Pancreas (tissue), 10 donors: ENCODE data around the gene SMIM29. TPM values are rescaled to one million over a fixed set of nuclear protein-coding genes. Genes with fewer than 3 reads are reported as not detected.

Experiments used
- ATAC-seq, 4 donors: fragments of 200-7000 bp; cut with Tn5 transposase; one replicate each; pipeline versions ENCODE4 v1.8.0 to v1.9.1; 2020; ENCODE audit warnings: mild to moderate bottlenecking in 4 of 4, moderate library complexity in 4 of 4
- DNase-seq, 6 donors: peaks; one replicate each; pipeline ENCODE4 v3.0.0-alpha.2; 2020
- FAIRE-seq: peaks from 2 replicates; lab custom pipeline; 2012; peaks lifted over from hg19 to GRCh38; lab: Jason Lieb, UNC
- H3K27ac ChIP-seq, 4 donors: fragments of 200-600 bp; sonication (generic); 1 replicate in 3 of 4; 2 replicates in 1 of 4; pipeline versions ENCODE4 v1.5.0 to v1.8.0; 2020
- H3K27me3 ChIP-seq, 4 donors: fragments of 200-600 bp; one replicate each; pipeline ENCODE4 v1.8.0; 2021
- H3K36me3 ChIP-seq, 3 donors: fragments of 200-600 bp; sonication (generic) in 1 of 3; one replicate each; pipeline versions ENCODE4 v1.5.0 to v1.8.0; 2020 to 2021
- H3K4me1 ChIP-seq, 3 donors: fragments of 200-600 bp; one replicate each; pipeline ENCODE4 v1.8.0; 2021
- H3K4me3 ChIP-seq, 4 donors: fragments of 200-600 bp; sonication (generic) in 2 of 4; one replicate each; pipeline versions ENCODE4 v1.5.0 to v1.8.0; 2020 to 2021
- H3K9me3 ChIP-seq, 4 donors: fragments of 200-600 bp; one replicate each; pipeline ENCODE4 v1.8.0; 2021
- WGBS, 2 donors: extraction: QIAGEN DNeasy Blood & Tissue Kit; methylation state at CpG; one replicate each; pipeline ENCODE4 v1.1.7; 2013; 5-methylcytosine and 5-hydroxymethylcytosine counted together
- intact Hi-C, 3 donors: fragments of 100-400 bp; cut with DNase I; formaldehyde crosslinking; loops; one replicate each; pipeline versions ENCODE4 v1.11.1 to v1.14.2; 2022
- polyA plus RNA-seq, 2 donors: library from polyadenylated mRNA; stranded (reverse); fragments of 200-250 nt; gene quantifications; one replicate each; pipeline ENCODE4 v1.2.3, GENCODE V29; 2013
- total RNA-seq, 6 donors: library from RNA; stranded (reverse); fragmentation: NEBNext Ultra II Directional in 4 of 6; extraction: Animal tissue kit (Norgen Biotek cat#: 25700) in 4 of 6; gene quantifications; one replicate each; pipeline versions ENCODE4 v1.2.1 to v1.2.4, GENCODE V29; 2021 to 2023
- TF ChIP-seq, protein P1 (sequence below), 4 donors: fragments of 200-600 bp; sonication (generic) in 3 of 4; IDR thresholded peaks; one replicate each; pipeline versions ENCODE4 v1.5.0 to v1.8.0; 2021; ENCODE audit warnings: antibody characterized with exemption in 4 of 4
- donor health status: healthy with polysubstance abuse.
- donor health status: DM: no; HTN: no; CAD: no; lungs with moderate emphysema.
- donor health status: DM: no; HTN: no; CAD: no.
- donor health status: control.
- donor health status: control.
- donor health status: Bipolar disorder and iron deficiency.
- donor health status: DM: yes; HTN: yes; CAD: no.
- donor health status: DM: no; HTN: no; CAD: no.
- donor health status: DM: no; HTN: no; CAD: no.
- donor health status: DM: yes; HTN: yes; CAD: no.

The SMIM29 gene
- total and polyA plus RNA-seq, 8 donors, result 5.9 to 35.0 (median 8.2) TPM

DNA sequence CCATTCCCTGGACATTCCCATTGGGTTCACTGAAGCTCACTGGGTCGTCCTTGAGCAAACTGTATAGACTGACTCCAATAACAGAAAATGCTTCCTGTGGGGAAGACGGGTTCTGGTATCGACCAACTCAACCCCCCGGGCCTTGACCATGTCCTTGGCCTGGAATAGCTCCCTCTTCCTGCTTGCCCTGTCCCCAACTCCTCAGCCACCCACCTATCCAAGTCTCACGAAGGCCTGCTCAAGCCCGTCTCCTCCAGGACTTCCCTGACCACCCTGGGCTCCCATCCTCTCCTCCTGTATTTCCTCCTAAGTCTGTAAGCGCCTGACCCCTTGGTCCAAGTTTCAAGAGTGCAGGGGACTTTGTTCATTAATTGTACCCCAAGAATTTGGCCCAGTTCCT lies 14.9 kb downstream of the SMIM29 start:
- ATAC-seq (no peak), DNase-seq (peak in 1 of 6 donors; percentile 24), FAIRE-seq (no peak)
- peaks cover 0 to 11% (median 0%) of the 10 kb centered on the region in 3 donors for H3K4me1 ChIP-seq
- H3K9me3 ChIP-seq, result no peaks in the 10 kb centered on the region
- WGBS, 2 donors, result 78 to 82% methylated on average over 7 of the region's 7 CpGs
- H3K27me3 ChIP-seq, result no peaks in the 10 kb centered on the region
- H3K4me3 ChIP-seq, result no peak overlapping the region
- TF ChIP-seq, protein P1, sequence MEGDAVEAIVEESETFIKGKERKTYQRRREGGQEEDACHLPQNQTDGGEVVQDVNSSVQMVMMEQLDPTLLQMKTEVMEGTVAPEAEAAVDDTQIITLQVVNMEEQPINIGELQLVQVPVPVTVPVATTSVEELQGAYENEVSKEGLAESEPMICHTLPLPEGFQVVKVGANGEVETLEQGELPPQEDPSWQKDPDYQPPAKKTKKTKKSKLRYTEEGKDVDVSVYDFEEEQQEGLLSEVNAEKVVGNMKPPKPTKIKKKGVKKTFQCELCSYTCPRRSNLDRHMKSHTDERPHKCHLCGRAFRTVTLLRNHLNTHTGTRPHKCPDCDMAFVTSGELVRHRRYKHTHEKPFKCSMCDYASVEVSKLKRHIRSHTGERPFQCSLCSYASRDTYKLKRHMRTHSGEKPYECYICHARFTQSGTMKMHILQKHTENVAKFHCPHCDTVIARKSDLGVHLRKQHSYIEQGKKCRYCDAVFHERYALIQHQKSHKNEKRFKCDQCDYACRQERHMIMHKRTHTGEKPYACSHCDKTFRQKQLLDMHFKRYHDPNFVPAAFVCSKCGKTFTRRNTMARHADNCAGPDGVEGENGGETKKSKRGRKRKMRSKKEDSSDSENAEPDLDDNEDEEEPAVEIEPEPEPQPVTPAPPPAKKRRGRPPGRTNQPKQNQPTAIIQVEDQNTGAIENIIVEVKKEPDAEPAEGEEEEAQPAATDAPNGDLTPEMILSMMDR (IDR thresholded peaks at IDR 0.05), result no peak
- intact Hi-C loops, result no loop called here
- no peak overlapping the region for H3K27ac ChIP-seq
- no peaks in the 10 kb centered on the region for H3K36me3 ChIP-seq

- WGBS, 2 donors, result 79 to 84% methylated on average over 5 of the region's 5 CpGs
- no peak for ATAC-seq
- TF ChIP-seq, protein P1 (IDR thresholded peaks at IDR 0.05), result no peak
- Histone ChIP-seq H3K27ac (no peak overlapping the region), H3K4me3 (no peak overlapping the region), H3K9me3 (no peaks in the 10 kb centered on the region), H3K4me1 (peaks cover 0 to 3% (median 0%) of the 10 kb centered on the region in 3 donors), H3K27me3 (no peaks in the 10 kb centered on the region), H3K36me3 (no peaks in the 10 kb centered on the region)
- no peak for DNase-seq
- no peak for FAIRE-seq
- intact Hi-C loops, result no loop called here
Observed at GRCh38 chr6:34232901-34233300, 15.9 kb downstream of the SMIM29 start.

DNA sequence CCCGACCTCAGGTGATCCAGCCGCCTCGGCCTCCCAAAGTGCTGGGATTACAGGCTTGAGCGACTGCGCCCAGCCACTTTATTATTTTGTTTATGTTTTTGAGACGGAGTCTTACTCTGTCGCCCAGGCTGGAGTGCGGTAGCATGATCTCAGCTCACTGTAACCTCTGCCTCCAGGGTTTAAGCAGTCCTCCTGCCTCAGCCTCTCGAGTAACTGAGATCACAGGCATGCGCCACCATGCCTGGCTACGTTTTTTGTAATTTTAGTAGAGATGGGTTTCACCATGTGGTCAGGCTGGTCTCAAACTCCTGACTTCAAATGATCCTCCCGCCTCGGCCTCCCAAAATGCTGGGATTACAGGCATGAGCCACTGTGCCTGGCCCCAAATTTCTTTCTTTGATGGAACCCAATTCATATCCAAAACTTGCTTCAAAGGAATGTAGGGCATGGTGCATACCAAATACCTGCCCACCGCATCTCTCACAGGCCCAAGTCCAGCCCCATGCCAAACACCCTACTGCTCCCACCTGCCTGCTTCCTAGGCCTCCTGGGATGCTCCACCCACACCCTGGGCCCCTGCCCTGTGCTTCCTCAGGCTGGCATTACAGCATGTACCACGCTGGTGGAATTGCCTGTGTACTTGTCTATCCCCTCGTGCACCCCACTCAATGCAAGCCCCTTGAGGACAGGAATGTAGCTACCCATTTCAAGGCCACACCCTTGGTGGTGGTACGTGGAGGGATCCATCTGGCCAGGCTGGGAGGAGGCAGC lies 17.1 kb downstream of the SMIM29 start:
- DNase-seq (no peak), FAIRE-seq (no peak), ATAC-seq (no peak)
- Histone ChIP-seq H3K36me3 (no peaks in the 10 kb centered on the region), H3K9me3 (no peaks in the 10 kb centered on the region), H3K4me1 (peaks cover 0 to 3% (median 0%) of the 10 kb centered on the region in 3 donors), H3K27ac (no peak overlapping the region), H3K27me3 (no peaks in the 10 kb centered on the region), H3K4me3 (no peak overlapping the region)
- WGBS, 2 donors, result 90 to 91% methylated on average over 17 of the region's 17 CpGs
- intact Hi-C loops, result no loop called here
- TF ChIP-seq, protein P1 (IDR thresholded peaks at IDR 0.05), result no peak

- H3K4me3 ChIP-seq, result no peak overlapping the region
- intact Hi-C loops, result no loop called here
- 88 to 92% methylated on average over 5 of the region's 5 CpGs for WGBS, 2 donors
- H3K9me3 ChIP-seq, result no peaks in the 10 kb centered on the region
- FAIRE-seq (no peak), DNase-seq (no peak), ATAC-seq (no peak)
- H3K27me3 ChIP-seq, result no peaks in the 10 kb centered on the region
- no peaks in the 10 kb centered on the region for H3K4me1 ChIP-seq
- no peak overlapping the region for H3K27ac ChIP-seq
- no peaks in the 10 kb centered on the region for H3K36me3 ChIP-seq
- TF ChIP-seq, protein P1 (IDR thresholded peaks at IDR 0.05), result no peak
Observed at GRCh38 chr6:34230653-34231371, 18.0 kb downstream of the SMIM29 start.
